ENCODE results near the gene INSR. TPM values are rescaled to one million over a fixed set of nuclear protein-coding genes. Genes with fewer than 3 reads are reported as not detected.
A peak's percentile ranks its signal among the peaks of the same experiment; 100 is the strongest.

Gene INSR
- total and polyA plus RNA-seq, 2 donors from 2014 or later = 15.5 to 50.4 TPM

DNA sequence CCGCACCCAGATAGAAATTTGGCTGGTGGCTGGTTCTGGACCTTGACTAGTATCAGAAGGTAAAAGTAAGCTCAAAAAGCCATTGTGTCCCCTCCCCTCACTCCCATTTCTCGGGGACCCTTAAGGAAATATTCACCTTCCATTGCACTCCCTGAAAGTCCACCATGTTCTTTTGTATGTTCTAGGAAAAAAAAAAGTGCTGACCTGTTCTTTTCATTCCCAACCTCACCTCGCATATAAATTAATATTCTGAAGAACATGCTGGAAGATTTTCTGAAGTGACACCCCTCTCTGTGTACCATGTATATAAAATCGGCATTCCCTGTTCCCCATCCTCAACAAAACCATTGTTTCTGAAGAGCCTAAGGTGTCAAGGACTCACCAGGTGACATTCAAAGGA lies 181.5 kb downstream of the INSR start:
- DNase-seq (no peak), FAIRE-seq (no peak)
- intact Hi-C loops (cut with DNase I) = no loop called here
- H3K36me3 ChIP-seq (ENCODE audit: control insufficient read depth in 2 of 3, insufficient read depth in 3 of 3, low read length in 3 of 3) = peaks cover 0 to 21% (median 12%) of the 10 kb centered on the region in 3 donors
- H3K27me3 ChIP-seq (ENCODE audit: control insufficient read depth, insufficient read depth, low read length) = no peaks in the 10 kb centered on the region
- H3K9ac ChIP-seq (ENCODE audit: low read length in 3 of 3) = no peak overlapping the region
- H3K27ac ChIP-seq (ENCODE audit: low read depth in 2 of 2, low read length in 2 of 2) = no peak overlapping the region
- TF ChIP-seq, protein P1, sequence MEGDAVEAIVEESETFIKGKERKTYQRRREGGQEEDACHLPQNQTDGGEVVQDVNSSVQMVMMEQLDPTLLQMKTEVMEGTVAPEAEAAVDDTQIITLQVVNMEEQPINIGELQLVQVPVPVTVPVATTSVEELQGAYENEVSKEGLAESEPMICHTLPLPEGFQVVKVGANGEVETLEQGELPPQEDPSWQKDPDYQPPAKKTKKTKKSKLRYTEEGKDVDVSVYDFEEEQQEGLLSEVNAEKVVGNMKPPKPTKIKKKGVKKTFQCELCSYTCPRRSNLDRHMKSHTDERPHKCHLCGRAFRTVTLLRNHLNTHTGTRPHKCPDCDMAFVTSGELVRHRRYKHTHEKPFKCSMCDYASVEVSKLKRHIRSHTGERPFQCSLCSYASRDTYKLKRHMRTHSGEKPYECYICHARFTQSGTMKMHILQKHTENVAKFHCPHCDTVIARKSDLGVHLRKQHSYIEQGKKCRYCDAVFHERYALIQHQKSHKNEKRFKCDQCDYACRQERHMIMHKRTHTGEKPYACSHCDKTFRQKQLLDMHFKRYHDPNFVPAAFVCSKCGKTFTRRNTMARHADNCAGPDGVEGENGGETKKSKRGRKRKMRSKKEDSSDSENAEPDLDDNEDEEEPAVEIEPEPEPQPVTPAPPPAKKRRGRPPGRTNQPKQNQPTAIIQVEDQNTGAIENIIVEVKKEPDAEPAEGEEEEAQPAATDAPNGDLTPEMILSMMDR (IDR thresholded peaks at IDR 0.05; ENCODE audit: borderline replicate concordance, extremely low read depth, insufficient read depth) = no peak
- no peak overlapping the region for H3K4me3 ChIP-seq (ENCODE audit: low read length in 3 of 3)
- H3K4me1 ChIP-seq (ENCODE audit: control insufficient read depth in 2 of 3, insufficient read depth in 2 of 3, low read depth in 1 of 3, low read length in 3 of 3) = no peaks in the 10 kb centered on the region
- H3K9me3 ChIP-seq (ENCODE audit: control insufficient read depth in 2 of 3, insufficient read depth in 1 of 3, low read length in 3 of 3) = no peaks in the 10 kb centered on the region

DNA sequence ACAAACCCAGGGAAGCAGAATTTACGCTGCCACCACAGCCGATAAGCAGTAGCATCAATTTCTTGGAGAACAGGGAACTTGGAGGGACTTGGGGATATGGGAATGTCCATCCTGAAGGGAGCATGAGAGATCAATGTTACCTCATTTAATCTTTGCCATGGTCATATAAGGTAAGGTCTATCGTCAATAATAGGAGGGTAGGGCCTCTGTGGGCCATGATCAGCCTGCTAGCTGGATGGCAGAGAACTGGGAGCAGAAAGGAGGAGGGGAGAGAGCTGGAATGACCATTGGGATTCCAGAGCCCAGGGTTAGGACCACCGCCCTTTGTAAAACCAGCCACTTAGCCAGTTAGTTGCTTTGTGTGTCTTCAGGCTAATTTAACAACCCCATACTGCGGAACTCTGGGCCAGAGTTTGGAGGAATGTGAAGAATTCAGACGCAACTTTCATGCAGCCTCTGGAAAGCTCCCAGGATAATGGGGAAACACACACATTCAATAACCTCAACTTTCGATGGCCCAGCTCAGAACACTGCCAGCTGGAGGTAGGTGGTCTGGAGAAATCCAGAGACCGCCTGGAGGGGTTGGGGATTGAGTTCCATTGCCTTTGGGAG lies 184.4 kb downstream of the INSR start:
- H3K27ac ChIP-seq (ENCODE audit: low read depth in 2 of 2, low read length in 2 of 2) = no peak overlapping the region
- DNase-seq = peak in 1 of 5 donors; percentile 24
- H3K9me3 ChIP-seq (ENCODE audit: control insufficient read depth in 2 of 3, insufficient read depth in 1 of 3, low read length in 3 of 3) = peaks cover 0 to 6% (median 0%) of the 10 kb centered on the region in 3 donors

DNA sequence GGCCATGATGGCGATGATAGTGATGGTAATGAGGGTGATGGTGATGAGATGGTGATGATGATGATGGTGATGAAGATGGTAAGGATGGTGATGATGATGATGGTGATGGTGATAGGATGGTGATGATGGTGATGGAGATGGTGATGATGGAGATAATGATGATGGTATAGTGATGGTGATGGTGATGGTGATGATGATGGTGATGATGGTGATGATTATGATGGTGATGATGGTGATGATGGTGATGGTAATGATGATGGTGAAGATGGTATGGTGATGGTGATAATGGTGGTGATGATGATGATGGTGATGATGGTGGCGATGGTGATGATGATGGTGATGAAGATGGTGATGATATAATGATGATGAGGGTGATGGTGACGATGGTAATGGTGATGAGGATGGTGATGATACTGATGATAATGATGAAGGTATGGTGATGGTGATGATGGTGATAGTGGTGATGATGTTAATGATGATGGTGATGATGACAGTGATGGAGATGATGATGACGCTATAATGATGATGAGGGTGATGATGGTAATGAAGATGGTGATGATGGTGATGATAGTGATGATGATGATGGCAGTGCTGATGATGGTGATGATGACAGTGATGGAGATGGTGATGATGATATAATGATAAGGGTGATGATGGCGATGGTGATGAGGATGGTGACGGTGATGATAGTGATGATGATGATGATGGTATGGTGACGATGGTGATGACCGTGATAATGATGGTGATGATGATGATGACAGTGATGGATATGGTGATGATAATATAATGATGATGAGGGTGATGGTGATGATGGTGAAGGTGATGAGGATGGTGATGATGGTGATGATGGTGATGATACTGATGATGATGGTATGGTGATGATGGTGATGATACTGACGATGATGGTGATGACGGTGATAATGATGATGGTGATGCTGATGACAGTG lies 187.2 kb downstream of the INSR start:
- H3K27me3 ChIP-seq (ENCODE audit: control insufficient read depth, insufficient read depth, low read length) = no peaks in the 10 kb centered on the region
- peaks cover 0 to 6% (median 0%) of the 10 kb centered on the region in 3 donors for H3K9me3 ChIP-seq (ENCODE audit: control insufficient read depth in 2 of 3, insufficient read depth in 1 of 3, low read length in 3 of 3)
- FAIRE-seq = no peak
- no peak for DNase-seq
- peak overlapping the region in 1 of 3 donors; percentile 11 for H3K9ac ChIP-seq (ENCODE audit: low read length in 3 of 3)
- intact Hi-C loops (cut with DNase I) = loop anchor here (10.0 kb wide), 1 partner anchor 238 kb away; the partner anchor contains the start of gene ARHGEF18
- H3K36me3 ChIP-seq (ENCODE audit: control insufficient read depth in 2 of 3, insufficient read depth in 3 of 3, low read length in 3 of 3) = peaks cover 0 to 2% (median 0%) of the 10 kb centered on the region in 3 donors
- TF ChIP-seq, protein P1 (IDR thresholded peaks at IDR 0.05; ENCODE audit: borderline replicate concordance, extremely low read depth, insufficient read depth) = no peak
- peak overlapping the region in 1 of 3 donors; percentile 30 for H3K4me3 ChIP-seq (ENCODE audit: low read length in 3 of 3)
- H3K27ac ChIP-seq (ENCODE audit: low read depth in 2 of 2, low read length in 2 of 2) = no peak overlapping the region
- peaks cover 0 to 2% (median 0%) of the 10 kb centered on the region in 3 donors for H3K4me1 ChIP-seq (ENCODE audit: control insufficient read depth in 2 of 3, insufficient read depth in 2 of 3, low read depth in 1 of 3, low read length in 3 of 3)

More for the DNA sequence above, 184.4 kb downstream of the INSR start:
- no peak overlapping the region for H3K4me3 ChIP-seq (ENCODE audit: low read length in 3 of 3)
- FAIRE-seq = no peak
- H3K36me3 ChIP-seq (ENCODE audit: control insufficient read depth in 2 of 3, insufficient read depth in 3 of 3, low read length in 3 of 3) = peaks cover 0 to 2% (median 1%) of the 10 kb centered on the region in 3 donors
- no peak overlapping the region for H3K9ac ChIP-seq (ENCODE audit: low read length in 3 of 3)
- TF ChIP-seq, protein P1 (IDR thresholded peaks at IDR 0.05; ENCODE audit: borderline replicate concordance, extremely low read depth, insufficient read depth) = no peak
- peaks cover 0 to 2% (median 0%) of the 10 kb centered on the region in 3 donors for H3K4me1 ChIP-seq (ENCODE audit: control insufficient read depth in 2 of 3, insufficient read depth in 2 of 3, low read depth in 1 of 3, low read length in 3 of 3)
- intact Hi-C loops (cut with DNase I) = loop anchor here (10.0 kb wide), 1 partner anchor 235 kb away; the partner anchor contains the start of gene ARHGEF18
- H3K27me3 ChIP-seq (ENCODE audit: control insufficient read depth, insufficient read depth, low read length) = no peaks in the 10 kb centered on the region

Measured in kidney (tissue), 14 donors.